C4-2B (cell line): Measurements from ENCODE around the gene MYO9B.

Experiments
- CTCF ChIP-seq: fragments of 450-650 bp; conservative IDR thresholded peaks from 2 replicates; pipeline ENCODE4 v1.5.1; 2017; ENCODE audit warnings: mild to moderate bottlenecking
- ZFX ChIP-seq: fragments of 450-650 bp; IDR thresholded peaks from 2 replicates; pipeline ENCODE4 v1.6.1; 2017

DNA sequence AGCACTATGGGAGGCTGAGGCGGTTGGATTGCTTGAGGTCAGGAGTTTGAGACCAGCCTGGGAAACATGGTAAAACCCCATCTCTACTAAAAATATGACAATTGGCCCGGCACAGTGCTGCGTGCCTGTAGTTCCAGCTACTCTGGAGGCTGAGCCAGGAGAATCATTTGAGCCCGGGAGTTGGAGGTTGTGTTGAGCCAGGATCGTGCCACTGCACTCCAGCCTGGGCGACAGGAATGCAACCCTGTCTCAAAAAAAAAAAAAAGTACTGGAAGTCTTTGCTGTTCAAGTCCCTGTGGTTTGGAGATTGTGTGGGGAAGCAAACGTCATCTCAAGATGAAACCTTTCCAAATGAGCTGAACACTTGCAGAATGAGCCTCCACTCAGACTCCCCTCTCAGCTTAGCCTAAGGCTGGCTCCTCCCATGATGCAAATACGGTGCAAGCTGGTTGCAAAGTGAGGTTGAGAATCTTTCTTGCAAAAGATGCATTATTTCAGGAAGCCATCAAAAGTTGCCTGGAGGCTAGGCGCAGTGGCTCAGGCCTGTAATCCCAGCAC, 46.2 kb downstream of the MYO9B start:
- TF ChIP-seq CTCF (no peak), ZFX (no peak)
